SK-N-SH treated with all-trans-retinoic acid at 6 μM for 48 hours (cell line): ENCODE data around the gene TNFRSF1B.

Experiments used
- ATAC-seq: fragments of 200-7000 bp; cut with Tn5 transposase; 3 replicates; pipeline ENCODE4 v1.9.1; 2020; ENCODE audit warnings: mild to moderate bottlenecking, moderate library complexity
- ARNTL ChIP-seq: fragments of 450-650 bp; formaldehyde crosslinking; IDR thresholded peaks from 2 replicates; pipeline ENCODE4 v1.5.0; 2020; ENCODE audit warnings: low read depth, mild to moderate bottlenecking, moderate library complexity, borderline replicate concordance
- BACH2 ChIP-seq: fragments of 250-450 bp; sonication (Bioruptor Pico); IDR thresholded peaks from 2 replicates; pipeline ENCODE4 v1.9.0; 2021; ENCODE audit warnings: mild to moderate bottlenecking, borderline replicate concordance
- CSDC2 ChIP-seq: fragments of 250-450 bp; sonication (Bioruptor Pico); IDR thresholded peaks from 2 replicates; pipeline ENCODE4 v1.5.0; 2020; ENCODE audit warnings: mild to moderate bottlenecking, moderate library complexity
- ESRRG ChIP-seq: fragments of 250-450 bp; sonication (Bioruptor Pico); IDR thresholded peaks from 2 replicates; pipeline ENCODE4 v1.6.1; 2021; ENCODE audit warnings: mild to moderate bottlenecking
- GLIS3 ChIP-seq: fragments of 250-450 bp; sonication (Bioruptor Pico); IDR thresholded peaks from 2 replicates; pipeline ENCODE4 v1.5.0; 2020; ENCODE audit warnings: mild to moderate bottlenecking, moderate library complexity
- ISL1 ChIP-seq: fragments of 250-450 bp; sonication (Bioruptor Pico); IDR thresholded peaks from 2 replicates; pipeline ENCODE4 v2.1.2; 2022; ENCODE audit warnings: mild to moderate bottlenecking, moderate library complexity
- OSR1 ChIP-seq: fragments of 250-450 bp; sonication (Bioruptor Pico); IDR thresholded peaks from 2 replicates; pipeline ENCODE4 v1.8.0; 2022; ENCODE audit warnings: moderate library complexity, mild to moderate bottlenecking, inconsistent platforms
- PPARA ChIP-seq: fragments of 250-450 bp; sonication (Bioruptor Pico); IDR thresholded peaks from 2 replicates; pipeline ENCODE4 v1.5.0; 2020; ENCODE audit warnings: mild to moderate bottlenecking, borderline replicate concordance
- RARB ChIP-seq: fragments of 250-450 bp; sonication (Bioruptor Pico); IDR thresholded peaks from 2 replicates; pipeline ENCODE4 v1.8.0; 2021; ENCODE audit warnings: mild to moderate bottlenecking, moderate library complexity
- SNAI2 ChIP-seq: fragments of 250-450 bp; sonication (Bioruptor Pico); IDR thresholded peaks from 2 replicates; pipeline ENCODE4 v1.5.0; 2020; ENCODE audit warnings: mild to moderate bottlenecking, moderate library complexity
- TCF4 ChIP-seq: fragments of 250-450 bp; sonication (Bioruptor Pico); IDR thresholded peaks from 2 replicates; pipeline ENCODE4 v1.8.0; 2021; ENCODE audit warnings: mild to moderate bottlenecking, moderate library complexity, borderline replicate concordance
- TOX ChIP-seq: fragments of 250-450 bp; sonication (Bioruptor Pico); IDR thresholded peaks from 2 replicates; pipeline ENCODE4 v1.8.0; 2021; ENCODE audit warnings: mild to moderate bottlenecking, moderate library complexity, borderline replicate concordance
- ZC3H10 ChIP-seq: fragments of 250-450 bp; sonication (Bioruptor Pico); IDR thresholded peaks from 2 replicates; pipeline ENCODE4 v1.5.1; 2021; ENCODE audit warnings: mild to moderate bottlenecking, moderate library complexity
- ZFP3 ChIP-seq: fragments of 250-450 bp; sonication (Bioruptor Pico); IDR thresholded peaks from 2 replicates; pipeline ENCODE4 v1.5.0; 2020; ENCODE audit warnings: mild to moderate bottlenecking, moderate library complexity
- ZFP30 ChIP-seq: fragments of 450-650 bp; formaldehyde crosslinking; IDR thresholded peaks from 2 replicates; pipeline ENCODE4 v1.5.0; 2022; ENCODE audit warnings: mild to moderate bottlenecking, moderate library complexity
- ZNF565 ChIP-seq: fragments of 450-650 bp; formaldehyde crosslinking; conservative IDR thresholded peaks from 2 replicates; pipeline ENCODE4 v1.5.0; 2020; ENCODE audit warnings: low read depth, mild to moderate bottlenecking, moderate library complexity
- ZNF8 ChIP-seq: fragments of 450-650 bp; formaldehyde crosslinking; IDR thresholded peaks from 2 replicates; pipeline ENCODE4 v1.5.0; 2020; ENCODE audit warnings: mild to moderate bottlenecking, moderate library complexity
- TF ChIP-seq, protein P1 (sequence below): fragments of 250-450 bp; sonication (Bioruptor Pico); IDR thresholded peaks from 2 replicates; pipeline ENCODE4 v1.8.0; 2021; ENCODE audit warnings: low read depth, mild to moderate bottlenecking, moderate library complexity, borderline replicate concordance
- TF ChIP-seq, protein P2 (sequence below): fragments of 250-450 bp; sonication (Bioruptor Pico); IDR thresholded peaks from 2 replicates; pipeline ENCODE4 v1.8.0; 2020; ENCODE audit warnings: mild to moderate bottlenecking, moderate library complexity, borderline replicate concordance
- TF ChIP-seq, protein P3 (sequence below): fragments of 250-450 bp; sonication (Bioruptor Pico); IDR thresholded peaks from 2 replicates; pipeline ENCODE4 v1.5.0; 2020; ENCODE audit warnings: mild to moderate bottlenecking, moderate library complexity

Gene TNFRSF1B

DNA sequence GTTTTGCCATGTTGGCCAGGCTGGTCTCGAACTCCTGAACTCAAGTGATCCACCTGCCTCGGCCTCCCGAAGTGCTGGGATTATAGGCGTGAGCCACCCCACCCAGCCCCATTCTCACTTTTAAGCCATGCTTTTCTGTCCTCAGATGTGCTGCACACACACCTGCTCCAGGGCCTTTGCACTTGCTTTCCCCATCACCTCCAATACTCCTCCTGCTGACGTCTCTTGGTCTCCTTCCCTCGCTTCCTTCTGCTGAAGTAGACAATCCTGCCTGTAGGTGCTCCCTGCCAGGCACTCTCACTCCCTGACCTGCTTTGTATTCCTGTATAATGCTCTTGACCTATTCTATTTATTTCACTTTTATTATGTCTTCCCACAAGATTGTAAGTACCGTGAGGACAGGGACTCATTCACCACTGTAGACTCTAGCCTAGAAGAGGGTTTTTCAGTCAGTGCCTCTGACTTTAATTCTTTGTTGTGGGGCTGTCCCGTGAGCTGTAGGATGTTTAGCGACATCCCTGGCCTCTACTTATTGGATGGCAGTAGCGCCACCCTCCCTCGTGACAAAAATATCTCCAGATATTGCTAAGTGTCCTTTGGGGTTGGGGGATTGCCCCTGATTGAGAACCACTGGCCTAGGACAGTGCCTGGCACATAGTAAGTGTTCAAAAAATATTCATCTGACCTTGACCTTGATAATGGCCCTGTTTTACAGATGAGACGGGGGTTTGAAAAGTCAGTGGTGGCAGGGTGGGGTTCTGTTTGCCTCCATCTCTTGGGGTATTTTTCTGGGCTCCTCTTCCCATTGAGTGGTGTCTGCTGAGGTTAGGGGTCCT, 4.6 kb downstream of the TNFRSF1B start:
- ATAC-seq: no peak
- TF ChIP-seq ZFP30 (no peak), OSR1 (CRISPR knock-in tag) (no peak), ARNTL (CRISPR knock-in tag) (no peak), RARB (CRISPR knock-in tag) (no peak), CSDC2 (no peak), ZNF565 (no peak), ESRRG (CRISPR knock-in tag) (no peak), GLIS3 (CRISPR knock-in tag) (no peak), ISL1 (CRISPR knock-in tag) (no peak), TCF4 (CRISPR knock-in tag) (no peak), BACH2 (CRISPR knock-in tag) (no peak), TOX (CRISPR knock-in tag) (no peak), SNAI2 (CRISPR knock-in tag) (no peak)
- TF ChIP-seq, protein P1, sequence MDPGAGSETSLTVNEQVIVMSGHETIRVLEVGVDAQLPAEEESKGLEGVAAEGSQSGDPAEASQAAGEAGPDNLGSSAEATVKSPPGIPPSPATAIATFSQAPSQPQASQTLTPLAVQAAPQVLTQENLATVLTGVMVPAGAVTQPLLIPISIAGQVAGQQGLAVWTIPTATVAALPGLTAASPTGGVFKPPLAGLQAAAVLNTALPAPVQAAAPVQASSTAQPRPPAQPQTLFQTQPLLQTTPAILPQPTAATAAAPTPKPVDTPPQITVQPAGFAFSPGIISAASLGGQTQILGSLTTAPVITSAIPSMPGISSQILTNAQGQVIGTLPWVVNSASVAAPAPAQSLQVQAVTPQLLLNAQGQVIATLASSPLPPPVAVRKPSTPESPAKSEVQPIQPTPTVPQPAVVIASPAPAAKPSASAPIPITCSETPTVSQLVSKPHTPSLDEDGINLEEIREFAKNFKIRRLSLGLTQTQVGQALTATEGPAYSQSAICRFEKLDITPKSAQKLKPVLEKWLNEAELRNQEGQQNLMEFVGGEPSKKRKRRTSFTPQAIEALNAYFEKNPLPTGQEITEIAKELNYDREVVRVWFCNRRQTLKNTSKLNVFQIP: no peak
- TF ChIP-seq, protein P2, sequence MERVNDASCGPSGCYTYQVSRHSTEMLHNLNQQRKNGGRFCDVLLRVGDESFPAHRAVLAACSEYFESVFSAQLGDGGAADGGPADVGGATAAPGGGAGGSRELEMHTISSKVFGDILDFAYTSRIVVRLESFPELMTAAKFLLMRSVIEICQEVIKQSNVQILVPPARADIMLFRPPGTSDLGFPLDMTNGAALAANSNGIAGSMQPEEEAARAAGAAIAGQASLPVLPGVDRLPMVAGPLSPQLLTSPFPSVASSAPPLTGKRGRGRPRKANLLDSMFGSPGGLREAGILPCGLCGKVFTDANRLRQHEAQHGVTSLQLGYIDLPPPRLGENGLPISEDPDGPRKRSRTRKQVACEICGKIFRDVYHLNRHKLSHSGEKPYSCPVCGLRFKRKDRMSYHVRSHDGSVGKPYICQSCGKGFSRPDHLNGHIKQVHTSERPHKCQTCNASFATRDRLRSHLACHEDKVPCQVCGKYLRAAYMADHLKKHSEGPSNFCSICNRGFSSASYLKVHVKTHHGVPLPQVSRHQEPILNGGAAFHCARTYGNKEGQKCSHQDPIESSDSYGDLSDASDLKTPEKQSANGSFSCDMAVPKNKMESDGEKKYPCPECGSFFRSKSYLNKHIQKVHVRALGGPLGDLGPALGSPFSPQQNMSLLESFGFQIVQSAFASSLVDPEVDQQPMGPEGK: no peak
- TF ChIP-seq, protein P3, sequence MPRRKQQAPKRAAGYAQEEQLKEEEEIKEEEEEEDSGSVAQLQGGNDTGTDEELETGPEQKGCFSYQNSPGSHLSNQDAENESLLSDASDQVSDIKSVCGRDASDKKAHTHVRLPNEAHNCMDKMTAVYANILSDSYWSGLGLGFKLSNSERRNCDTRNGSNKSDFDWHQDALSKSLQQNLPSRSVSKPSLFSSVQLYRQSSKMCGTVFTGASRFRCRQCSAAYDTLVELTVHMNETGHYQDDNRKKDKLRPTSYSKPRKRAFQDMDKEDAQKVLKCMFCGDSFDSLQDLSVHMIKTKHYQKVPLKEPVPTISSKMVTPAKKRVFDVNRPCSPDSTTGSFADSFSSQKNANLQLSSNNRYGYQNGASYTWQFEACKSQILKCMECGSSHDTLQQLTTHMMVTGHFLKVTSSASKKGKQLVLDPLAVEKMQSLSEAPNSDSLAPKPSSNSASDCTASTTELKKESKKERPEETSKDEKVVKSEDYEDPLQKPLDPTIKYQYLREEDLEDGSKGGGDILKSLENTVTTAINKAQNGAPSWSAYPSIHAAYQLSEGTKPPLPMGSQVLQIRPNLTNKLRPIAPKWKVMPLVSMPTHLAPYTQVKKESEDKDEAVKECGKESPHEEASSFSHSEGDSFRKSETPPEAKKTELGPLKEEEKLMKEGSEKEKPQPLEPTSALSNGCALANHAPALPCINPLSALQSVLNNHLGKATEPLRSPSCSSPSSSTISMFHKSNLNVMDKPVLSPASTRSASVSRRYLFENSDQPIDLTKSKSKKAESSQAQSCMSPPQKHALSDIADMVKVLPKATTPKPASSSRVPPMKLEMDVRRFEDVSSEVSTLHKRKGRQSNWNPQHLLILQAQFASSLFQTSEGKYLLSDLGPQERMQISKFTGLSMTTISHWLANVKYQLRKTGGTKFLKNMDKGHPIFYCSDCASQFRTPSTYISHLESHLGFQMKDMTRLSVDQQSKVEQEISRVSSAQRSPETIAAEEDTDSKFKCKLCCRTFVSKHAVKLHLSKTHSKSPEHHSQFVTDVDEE (CRISPR knock-in tag): no peak
- TF ChIP-seq, all 23 proteins: peak for 0

DNA sequence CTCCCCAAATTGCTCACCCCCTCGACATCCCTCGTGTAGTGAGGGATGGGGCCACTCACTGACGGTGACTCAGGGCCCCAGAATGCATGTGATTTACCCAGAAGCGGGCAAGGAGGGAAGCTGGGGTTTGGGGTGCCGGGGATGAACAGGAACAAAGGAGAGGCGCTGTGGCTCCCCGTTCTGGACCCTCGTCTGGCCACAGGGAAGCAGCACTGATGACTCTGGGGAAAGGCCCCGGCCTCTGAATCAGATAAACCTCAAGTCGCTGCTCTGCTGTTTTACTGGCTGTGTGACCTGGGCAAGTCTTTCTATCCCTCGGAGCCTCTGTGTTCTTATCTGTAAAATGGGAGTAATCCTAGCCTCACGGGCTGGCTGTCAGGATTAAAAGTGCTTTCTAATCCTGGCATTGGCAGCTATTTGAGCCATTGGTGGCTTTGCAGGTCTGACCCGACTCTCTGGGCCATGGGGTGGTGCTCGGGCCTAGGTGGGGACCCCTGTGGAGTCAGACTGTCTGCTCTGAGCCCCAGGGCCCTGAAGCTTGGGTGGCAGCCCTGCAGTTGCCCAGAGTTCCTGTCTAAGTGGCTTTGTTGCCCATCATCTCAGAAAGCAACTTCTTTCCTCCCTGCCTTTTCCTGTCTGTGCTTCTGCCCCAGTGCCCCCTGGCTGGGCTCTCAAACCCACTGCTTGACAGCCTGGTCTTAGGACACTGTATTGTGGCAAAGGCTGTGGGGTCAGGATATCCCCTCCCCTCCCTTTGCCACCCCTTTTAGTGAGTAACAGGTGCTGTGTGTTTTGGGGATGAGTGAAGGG, 5.5 kb downstream of the TNFRSF1B start:
- ATAC-seq: no peak
- TF ChIP-seq TCF4 (CRISPR knock-in tag) (no peak), ISL1 (CRISPR knock-in tag) (no peak), ZNF8 (CRISPR knock-in tag) (no peak), ZFP3 (CRISPR knock-in tag) (no peak), ESRRG (CRISPR knock-in tag) (no peak), SNAI2 (CRISPR knock-in tag) (no peak), RARB (CRISPR knock-in tag) (no peak), ZNF565 (no peak), CSDC2 (no peak), PPARA (CRISPR knock-in tag) (no peak), ZC3H10 (CRISPR knock-in tag) (no peak), TOX (CRISPR knock-in tag) (no peak), BACH2 (CRISPR knock-in tag) (no peak), GLIS3 (CRISPR knock-in tag) (no peak)
- TF ChIP-seq, protein P3 (CRISPR knock-in tag): no peak
- TF ChIP-seq, protein P1: no peak
- TF ChIP-seq, protein P2: no peak
